Lower leg skin (tissue), 3 donors: ENCODE results near the gene GOLGA6C.
"Not testable (repeated sequence)": the region's sequence is repeated elsewhere in the genome, so short reads cannot be mapped to it uniquely, and the experiment has no call there.

Source experiments
- CTCF ChIP-seq, 3 donors: fragments of 450-650 bp; IDR thresholded peaks; one replicate each; pipeline ENCODE4 v1.5.1; 2016; ENCODE audit warnings: antibody characterized with exemption in 3 of 3, mild to moderate bottlenecking in 3 of 3, moderate library complexity in 2 of 3
- POLR2A ChIP-seq, 2 donors: fragments of 450-650 bp; IDR thresholded peaks; one replicate each; pipeline ENCODE4 v1.6.1; 2016 to 2017; ENCODE audit warnings: antibody characterized with exemption in 2 of 2, mild to moderate bottlenecking in 1 of 2, moderate library complexity in 1 of 2

DNA sequence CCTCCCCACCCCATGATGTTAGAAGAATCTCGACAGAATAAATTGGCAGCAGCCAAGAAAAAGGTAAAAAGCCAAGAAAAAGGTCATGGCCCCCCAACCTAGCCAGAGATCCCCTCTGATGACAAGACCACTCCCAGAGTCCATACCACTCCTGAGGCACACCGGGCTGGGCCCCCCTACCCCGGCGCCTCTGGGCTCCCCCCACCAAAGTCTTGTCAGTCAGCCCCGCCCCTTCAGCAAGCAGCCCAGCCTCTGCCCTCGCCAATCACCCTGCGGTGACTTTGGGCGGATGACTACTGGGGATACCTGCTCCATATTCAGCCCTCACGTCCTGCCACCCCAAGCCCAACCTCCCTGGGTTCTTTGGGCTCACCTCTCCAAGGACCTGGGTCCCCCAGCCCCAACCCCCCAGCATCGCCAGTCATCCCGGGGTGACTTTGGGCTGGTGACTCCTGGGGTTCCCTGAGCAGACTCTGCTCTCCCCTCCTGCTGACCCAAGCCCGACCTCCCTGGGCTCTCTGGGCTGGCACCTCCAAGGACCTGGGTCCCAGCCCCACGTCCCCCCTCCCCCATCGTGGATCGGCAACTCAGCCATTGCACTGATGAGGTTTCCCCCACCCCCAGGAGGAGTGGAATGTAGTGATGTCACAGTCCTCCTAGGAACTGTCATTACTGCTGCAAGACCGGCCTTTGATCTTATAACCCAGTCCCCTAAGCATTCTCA, 648 bp downstream of the GOLGA6C start:
- not testable (repeated sequence) for TF ChIP-seq CTCF, POLR2A (IDR thresholded peaks at IDR 0.05)
